Measurements from ENCODE around the gene CRB1. TPM values are rescaled to one million over a fixed set of nuclear protein-coding genes. Genes with fewer than 3 reads are reported as not detected.

CRB1 gene
- polyA plus RNA-seq, 1 donor (not counting 4 experiments of a cell fraction or from before 2014, with no cell fraction given), result 0.04 TPM

DNA sequence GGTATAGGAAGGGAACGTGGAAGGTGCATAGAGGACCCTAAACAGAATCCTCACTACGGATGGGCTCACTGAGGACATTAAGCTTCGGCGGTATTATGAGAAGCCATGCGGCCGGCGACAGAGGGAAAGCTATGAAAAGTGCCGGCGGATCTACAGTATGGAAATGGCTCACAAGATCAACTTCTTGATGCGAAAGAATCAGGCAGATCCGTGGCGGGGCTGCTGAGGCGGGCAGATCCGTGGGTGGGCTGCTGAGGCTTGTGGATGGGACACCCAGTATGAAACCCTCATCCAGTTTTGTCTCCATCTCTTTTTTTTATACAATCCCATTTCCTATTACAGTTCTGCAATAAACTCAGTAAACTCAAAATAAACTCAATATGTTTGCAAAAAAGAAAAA is 95.8 kb downstream of the CRB1 start:
- H3K9me3 ChIP-seq (ENCODE audit: control insufficient read depth, low read depth, low read length), result no peaks in the 10 kb centered on the region
- no peaks in the 10 kb centered on the region for H3K9me1 ChIP-seq (ENCODE audit: control insufficient read depth, extremely low read depth, insufficient read depth, low read length)
- H3K27ac ChIP-seq (ENCODE audit: control insufficient read depth, insufficient read depth, low read length), result no peak overlapping the region
- no peaks in the 10 kb centered on the region for H3K27me3 ChIP-seq (ENCODE audit: control insufficient read depth, extremely low read depth, insufficient read depth, low read length)
- no peaks in the 10 kb centered on the region for H3K36me3 ChIP-seq (ENCODE audit: control insufficient read depth in 2 of 2, extremely low read depth in 1 of 2, insufficient read depth in 2 of 2, low read length in 2 of 2)
- dilution Hi-C loops (cut with MboI; ENCODE audit: extremely low pct_ligation_motif_present, low sequenced_read_pairs), result no loop called here
- no peak overlapping the region for H3K4me3 ChIP-seq (ENCODE audit: control insufficient read depth in 2 of 3, extremely low read depth in 1 of 3, insufficient read depth in 2 of 3, low read depth in 1 of 3, low read length in 3 of 3)
- H2AFZ ChIP-seq (ENCODE audit: control insufficient read depth, low read length), result no peak overlapping the region
- DNase-seq (ENCODE audit: low read depth, low spot score) (no peak), FAIRE-seq (no peak)
- H3K79me2 ChIP-seq (ENCODE audit: control insufficient read depth, insufficient read depth, low read length), result no peaks in the 10 kb centered on the region
- no peak for TF ChIP-seq EZH2 (IDR thresholded peaks at IDR 0.05; ENCODE audit: low read length)
- TF ChIP-seq, protein P1, sequence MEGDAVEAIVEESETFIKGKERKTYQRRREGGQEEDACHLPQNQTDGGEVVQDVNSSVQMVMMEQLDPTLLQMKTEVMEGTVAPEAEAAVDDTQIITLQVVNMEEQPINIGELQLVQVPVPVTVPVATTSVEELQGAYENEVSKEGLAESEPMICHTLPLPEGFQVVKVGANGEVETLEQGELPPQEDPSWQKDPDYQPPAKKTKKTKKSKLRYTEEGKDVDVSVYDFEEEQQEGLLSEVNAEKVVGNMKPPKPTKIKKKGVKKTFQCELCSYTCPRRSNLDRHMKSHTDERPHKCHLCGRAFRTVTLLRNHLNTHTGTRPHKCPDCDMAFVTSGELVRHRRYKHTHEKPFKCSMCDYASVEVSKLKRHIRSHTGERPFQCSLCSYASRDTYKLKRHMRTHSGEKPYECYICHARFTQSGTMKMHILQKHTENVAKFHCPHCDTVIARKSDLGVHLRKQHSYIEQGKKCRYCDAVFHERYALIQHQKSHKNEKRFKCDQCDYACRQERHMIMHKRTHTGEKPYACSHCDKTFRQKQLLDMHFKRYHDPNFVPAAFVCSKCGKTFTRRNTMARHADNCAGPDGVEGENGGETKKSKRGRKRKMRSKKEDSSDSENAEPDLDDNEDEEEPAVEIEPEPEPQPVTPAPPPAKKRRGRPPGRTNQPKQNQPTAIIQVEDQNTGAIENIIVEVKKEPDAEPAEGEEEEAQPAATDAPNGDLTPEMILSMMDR (optimal IDR thresholded peaks at IDR 0.05 in 1 of 3, IDR thresholded peaks at IDR 0.05 in 1 of 3, conservative IDR thresholded peaks at IDR 0.05 in 1 of 3; ENCODE audit: extremely low read depth in 1 of 3, insufficient read depth in 2 of 3, low read length in 3 of 3), result no peak
- H4K20me1 ChIP-seq (ENCODE audit: control insufficient read depth, extremely low read depth, insufficient read depth, low read length), result no peaks in the 10 kb centered on the region
- H3K4me2 ChIP-seq (ENCODE audit: control insufficient read depth, extremely low read depth, insufficient read depth, low read depth, low read length), result no peak overlapping the region
- H3K4me1 ChIP-seq (ENCODE audit: control insufficient read depth, extremely low read depth, insufficient read depth, low read length), result no peaks in the 10 kb centered on the region
- H3K9ac ChIP-seq (ENCODE audit: control insufficient read depth, extremely low read depth, insufficient read depth, low read length), result no peak overlapping the region

DNA sequence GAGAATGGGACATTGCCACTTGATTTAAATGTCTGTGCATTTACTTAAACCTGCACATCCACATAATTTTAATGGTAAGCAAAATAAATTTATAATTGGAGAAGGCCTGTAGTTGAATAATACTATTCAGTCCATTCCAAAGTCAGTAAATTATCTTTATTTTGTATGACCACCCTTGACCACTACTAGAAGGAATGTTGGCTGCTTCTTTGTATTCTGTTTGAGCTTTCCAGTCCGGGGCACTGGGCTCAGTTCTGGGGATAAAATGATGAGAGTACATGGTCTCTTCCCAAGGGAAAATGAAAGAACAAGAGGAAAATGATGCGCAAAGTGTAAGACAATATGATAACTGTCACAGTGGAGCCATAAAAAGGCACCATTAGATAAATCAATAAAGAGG is 98.9 kb downstream of the CRB1 start:
- dilution Hi-C loops (cut with MboI; ENCODE audit: extremely low pct_ligation_motif_present, low sequenced_read_pairs), result no loop called here
- no peak overlapping the region for H2AFZ ChIP-seq (ENCODE audit: control insufficient read depth, low read length)
- no peaks in the 10 kb centered on the region for H3K4me1 ChIP-seq (ENCODE audit: control insufficient read depth, extremely low read depth, insufficient read depth, low read length)
- FAIRE-seq, result no peak
- H3K79me2 ChIP-seq (ENCODE audit: control insufficient read depth, insufficient read depth, low read length), result no peaks in the 10 kb centered on the region
- no peak for TF ChIP-seq EZH2 (IDR thresholded peaks at IDR 0.05; ENCODE audit: low read length)
- TF ChIP-seq, protein P1 (optimal IDR thresholded peaks at IDR 0.05 in 1 of 3, IDR thresholded peaks at IDR 0.05 in 1 of 3, conservative IDR thresholded peaks at IDR 0.05 in 1 of 3; ENCODE audit: extremely low read depth in 1 of 3, insufficient read depth in 2 of 3, low read length in 3 of 3), result no peak
- H3K9me1 ChIP-seq (ENCODE audit: control insufficient read depth, extremely low read depth, insufficient read depth, low read length), result no peaks in the 10 kb centered on the region
- H3K4me2 ChIP-seq (ENCODE audit: control insufficient read depth, extremely low read depth, insufficient read depth, low read depth, low read length), result no peak overlapping the region
- no peak overlapping the region for H3K27ac ChIP-seq (ENCODE audit: control insufficient read depth, insufficient read depth, low read length)
- no peaks in the 10 kb centered on the region for H3K27me3 ChIP-seq (ENCODE audit: control insufficient read depth, extremely low read depth, insufficient read depth, low read length)
- no peaks in the 10 kb centered on the region for H3K36me3 ChIP-seq (ENCODE audit: control insufficient read depth in 2 of 2, extremely low read depth in 1 of 2, insufficient read depth in 2 of 2, low read length in 2 of 2)
- DNase-seq (ENCODE audit: low read depth, low spot score), result no peak
- no peaks in the 10 kb centered on the region for H4K20me1 ChIP-seq (ENCODE audit: control insufficient read depth, extremely low read depth, insufficient read depth, low read length)
- no peak overlapping the region for H3K4me3 ChIP-seq (ENCODE audit: control insufficient read depth in 2 of 3, extremely low read depth in 1 of 3, insufficient read depth in 2 of 3, low read depth in 1 of 3, low read length in 3 of 3)
- no peaks in the 10 kb centered on the region for H3K9me3 ChIP-seq (ENCODE audit: control insufficient read depth, low read depth, low read length)
- H3K9ac ChIP-seq (ENCODE audit: control insufficient read depth, extremely low read depth, insufficient read depth, low read length), result no peak overlapping the region

Measured in keratinocyte (primary cell).